Metanephros (tissue), 1 donor: ENCODE measurements around the gene RHAG. TPM values are rescaled to one million over a fixed set of nuclear protein-coding genes. Genes with fewer than 3 reads are reported as not detected.

Experiments
- total RNA-seq: library from RNA; depleted of rRNA; stranded (reverse); fragments of >200 nt; gene quantifications from one replicate; pipeline ENCODE4 v1.2.3, GENCODE V29; 2014

Gene RHAG
- total RNA-seq: 6.7 TPM

DNA sequence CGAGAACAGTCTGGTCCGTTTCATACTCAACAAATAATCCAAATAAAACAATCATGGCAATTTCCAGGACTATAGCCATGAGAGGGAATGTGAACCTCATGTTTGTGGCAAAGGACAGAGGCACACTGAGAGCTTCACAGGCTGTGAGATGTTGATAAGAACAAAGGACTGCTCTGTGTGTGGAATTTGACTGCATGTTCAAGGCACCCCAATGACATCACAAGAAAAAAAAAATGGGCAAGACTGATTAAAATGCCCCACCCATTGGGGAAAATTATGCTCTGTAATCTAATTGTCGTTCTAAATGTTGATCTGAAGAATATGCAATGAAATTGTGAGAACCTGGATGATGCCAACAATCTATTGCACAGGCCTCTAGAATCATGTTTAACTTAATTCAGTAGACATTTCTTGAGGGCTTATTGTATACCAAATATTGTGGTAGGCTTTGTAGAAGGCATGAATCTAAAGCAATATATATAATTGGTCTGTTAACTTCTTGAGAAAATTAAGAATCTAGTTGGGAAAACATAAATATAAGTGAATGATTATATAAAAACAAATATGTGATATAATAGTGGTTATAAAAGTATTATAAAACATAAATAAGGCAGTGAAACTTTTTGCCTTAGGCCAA is at the start of gene RHAG:
RHAG (minus strand) TSS at position 127 of the 637 bp plus-strand sequence; CDS start at position 100, 27 bp downstream.

Other genes starting within 250 kb of the RHAG start
- gene MMUT, start 173.6 kb downstream of the RHAG start, total RNA-seq: 27.7 TPM
- 3.9 TPM for gene CENPQ, start 173.5 kb downstream of the RHAG start, total RNA-seq
- gene GLYATL3, start 136.9 kb downstream of the RHAG start, total RNA-seq: not detected
- 0.99 TPM for gene C6orf141, start 86.2 kb downstream of the RHAG start, total RNA-seq
- gene CRISP2, start 76.7 kb upstream of the RHAG start, total RNA-seq: 0.18 TPM
- 0.88 TPM for gene CRISP3, start 107.5 kb upstream of the RHAG start, total RNA-seq
- not detected for gene PGK2, start 150.4 kb upstream of the RHAG start, total RNA-seq
- gene CRISP1, start 229.7 kb upstream of the RHAG start, total RNA-seq: not detected